Measurements from ENCODE around the gene RHCG.

DNA sequence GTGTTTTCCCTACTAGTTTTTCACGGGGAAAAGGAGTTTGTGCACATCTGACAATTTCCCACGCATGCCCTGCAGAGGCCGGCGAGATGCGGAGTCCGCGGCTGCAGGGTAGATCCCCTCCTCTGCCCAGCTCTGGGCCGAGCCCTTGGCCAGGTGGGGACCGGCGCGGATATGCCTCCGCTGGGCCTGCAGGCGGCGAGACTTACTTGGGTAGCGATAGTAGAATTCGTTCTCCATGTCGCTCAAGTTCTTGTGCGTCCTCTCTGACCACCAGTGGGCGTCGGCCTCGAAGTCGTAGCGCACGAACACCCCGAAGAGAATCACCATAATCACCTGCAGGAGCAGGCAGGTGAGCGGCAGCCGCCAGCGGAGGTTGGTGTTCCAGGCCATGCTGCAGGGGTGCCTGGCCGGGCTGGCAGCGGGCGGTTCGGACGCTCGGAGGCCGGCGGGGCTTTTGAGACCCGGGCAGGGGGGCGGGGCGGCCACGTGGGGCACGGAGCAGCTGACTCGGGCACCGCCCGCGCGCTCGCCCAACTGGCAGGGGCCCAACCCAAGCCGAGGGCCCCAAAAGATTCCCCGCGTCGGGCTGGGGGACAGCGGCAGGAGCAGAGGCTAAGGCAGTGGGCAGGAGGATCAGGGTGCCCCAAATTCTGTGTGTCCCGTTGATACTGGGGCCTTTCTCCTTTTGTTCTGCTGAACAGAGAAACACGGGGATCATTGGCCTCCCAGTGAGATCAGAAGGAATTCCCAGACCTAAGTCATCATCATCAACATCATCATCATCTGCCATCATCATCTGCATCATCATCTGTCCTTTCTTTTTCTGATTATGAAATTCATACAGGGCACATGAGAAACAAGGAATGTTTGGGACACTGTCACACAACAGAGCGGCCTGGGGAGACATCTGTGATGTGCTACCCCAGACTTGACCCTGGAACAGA lies at the start of gene RHCG:
- TF ChIP-seq, protein P1, sequence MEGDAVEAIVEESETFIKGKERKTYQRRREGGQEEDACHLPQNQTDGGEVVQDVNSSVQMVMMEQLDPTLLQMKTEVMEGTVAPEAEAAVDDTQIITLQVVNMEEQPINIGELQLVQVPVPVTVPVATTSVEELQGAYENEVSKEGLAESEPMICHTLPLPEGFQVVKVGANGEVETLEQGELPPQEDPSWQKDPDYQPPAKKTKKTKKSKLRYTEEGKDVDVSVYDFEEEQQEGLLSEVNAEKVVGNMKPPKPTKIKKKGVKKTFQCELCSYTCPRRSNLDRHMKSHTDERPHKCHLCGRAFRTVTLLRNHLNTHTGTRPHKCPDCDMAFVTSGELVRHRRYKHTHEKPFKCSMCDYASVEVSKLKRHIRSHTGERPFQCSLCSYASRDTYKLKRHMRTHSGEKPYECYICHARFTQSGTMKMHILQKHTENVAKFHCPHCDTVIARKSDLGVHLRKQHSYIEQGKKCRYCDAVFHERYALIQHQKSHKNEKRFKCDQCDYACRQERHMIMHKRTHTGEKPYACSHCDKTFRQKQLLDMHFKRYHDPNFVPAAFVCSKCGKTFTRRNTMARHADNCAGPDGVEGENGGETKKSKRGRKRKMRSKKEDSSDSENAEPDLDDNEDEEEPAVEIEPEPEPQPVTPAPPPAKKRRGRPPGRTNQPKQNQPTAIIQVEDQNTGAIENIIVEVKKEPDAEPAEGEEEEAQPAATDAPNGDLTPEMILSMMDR (IDR thresholded peaks at IDR 0.05) = no peak
- TF ChIP-seq ZFX (IDR thresholded peaks at IDR 0.05; ENCODE audit: borderline replicate concordance) = no peak

All from 22Rv1 (cell line).